ENCODE results near the gene MTMR2.
A peak's percentile ranks its signal among the peaks of the same experiment; 100 is the strongest.
"Not testable (repeated sequence)": the region's sequence is repeated elsewhere in the genome, so short reads cannot be mapped to it uniquely, and the experiment has no call there.

Gene MTMR2

DNA sequence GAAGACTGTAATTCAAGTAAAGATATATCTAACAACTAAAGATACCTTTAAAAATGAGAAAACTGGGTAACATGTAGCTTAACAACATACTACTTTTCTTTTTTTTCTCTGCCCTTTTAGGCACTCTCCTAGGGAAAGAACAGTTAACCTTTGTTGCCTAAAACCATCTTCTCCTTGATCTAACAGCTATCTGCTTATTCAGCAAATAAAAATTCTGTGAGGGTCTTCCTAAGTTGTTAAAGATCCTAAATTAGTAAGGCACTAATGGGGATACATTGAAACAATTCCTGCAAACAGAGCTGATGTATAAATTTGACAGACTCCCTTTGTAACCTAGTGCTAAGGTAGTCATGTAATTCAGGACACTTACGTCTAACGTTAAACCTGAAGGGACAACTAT is 39.1 kb downstream of the MTMR2 start:
- no peak for DNase-seq (ENCODE audit: low read depth in 2 of 2)

GRCh38 chr11:95884376-95884775 is 39.5 kb downstream of the MTMR2 start:
- DNase-seq (ENCODE audit: low read depth in 2 of 2): no peak

- no peak for DNase-seq (ENCODE audit: low read depth in 2 of 2)
These were observed 40.5 kb downstream of the MTMR2 start for GRCh38 chr11:95883381-95883780.

DNA sequence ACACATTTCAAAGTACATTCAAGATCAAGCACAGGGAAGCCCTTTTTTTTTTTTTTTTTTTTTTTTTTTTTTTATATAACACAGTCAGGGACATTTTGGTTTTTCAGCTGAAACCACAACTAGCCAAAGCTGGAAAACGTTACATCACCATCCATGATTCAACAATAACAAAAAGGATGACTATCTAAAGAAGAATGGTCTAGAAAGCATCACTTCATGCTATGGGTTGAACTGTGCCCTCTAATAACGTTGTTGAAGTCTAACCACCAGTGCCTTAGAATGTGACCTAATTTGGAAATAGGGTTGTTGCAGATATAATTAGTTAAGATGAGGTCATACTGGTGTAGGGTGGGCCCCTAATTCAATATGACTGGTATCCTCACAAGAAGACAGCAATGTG is 46.6 kb downstream of the MTMR2 start:
- DNase-seq (ENCODE audit: low read depth in 2 of 2): no peak

- DNase-seq (ENCODE audit: low read depth in 2 of 2): not testable (repeated sequence)
These were observed 53.0 kb downstream of the MTMR2 start for GRCh38 chr11:95870877-95871276.

- DNase-seq (ENCODE audit: low read depth in 2 of 2): no peak
These were observed 56.8 kb downstream of the MTMR2 start for GRCh38 chr11:95867105-95867504.

GRCh38 chr11:95863486-95864140 is 60.3 kb downstream of the MTMR2 start:
- no peak for DNase-seq (ENCODE audit: low read depth in 2 of 2)

DNA sequence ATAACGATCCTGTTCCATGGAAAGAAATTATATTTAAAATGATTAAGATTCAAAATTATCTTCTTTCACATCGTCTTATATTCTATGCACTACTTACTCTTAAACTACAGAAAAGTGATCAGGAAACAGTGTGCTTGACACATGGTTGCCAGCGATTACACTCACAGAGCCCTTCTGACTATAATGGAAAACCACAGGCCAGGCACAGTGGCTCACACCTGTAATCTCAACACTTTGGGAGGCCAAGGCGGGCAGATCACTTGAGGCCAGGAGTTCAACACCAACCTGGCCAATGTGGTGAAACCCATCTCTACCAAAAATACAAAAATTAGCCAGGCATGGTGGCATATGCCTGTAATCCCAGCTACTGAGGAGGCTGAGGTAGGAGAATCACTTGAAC is 63.9 kb downstream of the MTMR2 start:
- not testable (repeated sequence) for DNase-seq (ENCODE audit: low read depth in 2 of 2)

DNA sequence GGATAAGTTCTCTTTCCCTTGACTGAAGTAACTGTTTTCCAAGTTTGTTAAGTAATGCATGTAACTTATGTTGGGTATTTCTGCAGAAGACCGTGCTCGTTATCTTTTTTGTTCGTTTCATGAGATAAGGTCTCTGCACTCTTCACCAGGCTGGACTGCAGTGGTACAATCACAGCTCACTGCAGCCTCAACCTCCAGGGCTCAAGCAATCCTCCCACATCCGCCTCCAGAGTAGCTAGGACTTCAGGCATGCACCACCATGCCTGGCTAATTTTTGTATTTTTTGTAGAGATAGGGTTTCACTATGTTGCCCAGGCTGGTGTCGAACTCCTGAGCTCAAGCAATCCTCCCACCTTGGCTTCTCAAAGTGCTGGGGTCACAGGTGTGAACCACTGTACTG is 69.5 kb downstream of the MTMR2 start:
- DNase-seq (ENCODE audit: low read depth in 2 of 2): not testable (repeated sequence)

DNA sequence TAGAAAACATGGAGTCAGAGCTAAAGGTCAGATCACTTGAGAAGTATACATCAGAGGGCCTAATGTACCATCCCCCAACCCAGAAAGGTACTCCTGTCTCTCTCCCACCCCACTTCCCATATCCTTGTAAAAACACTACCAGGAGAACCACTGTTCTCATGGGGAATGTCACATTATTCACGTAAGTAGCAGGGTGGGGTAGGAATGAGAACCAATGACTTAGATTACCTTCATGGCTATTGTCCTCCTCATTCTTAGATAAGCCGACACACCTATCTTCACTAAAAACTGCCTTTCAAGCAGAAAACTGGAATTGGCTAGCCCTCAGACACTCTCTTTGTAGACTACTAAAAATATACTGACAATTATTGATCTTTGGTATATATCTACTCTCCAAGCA is 70.0 kb downstream of the MTMR2 start:
- no peak for DNase-seq (ENCODE audit: low read depth in 2 of 2)

- DNase-seq (ENCODE audit: low read depth in 2 of 2): no peak
These were observed 70.8 kb downstream of the MTMR2 start for GRCh38 chr11:95853138-95853537.

GRCh38 chr11:95850137-95850536 is 73.8 kb downstream of the MTMR2 start:
- DNase-seq (ENCODE audit: low read depth in 2 of 2): no peak

- DNase-seq (ENCODE audit: low read depth in 2 of 2): peak in 1 of 2 donors; percentile 15
These were observed 74.7 kb downstream of the MTMR2 start for GRCh38 chr11:95849087-95849825.

DNA sequence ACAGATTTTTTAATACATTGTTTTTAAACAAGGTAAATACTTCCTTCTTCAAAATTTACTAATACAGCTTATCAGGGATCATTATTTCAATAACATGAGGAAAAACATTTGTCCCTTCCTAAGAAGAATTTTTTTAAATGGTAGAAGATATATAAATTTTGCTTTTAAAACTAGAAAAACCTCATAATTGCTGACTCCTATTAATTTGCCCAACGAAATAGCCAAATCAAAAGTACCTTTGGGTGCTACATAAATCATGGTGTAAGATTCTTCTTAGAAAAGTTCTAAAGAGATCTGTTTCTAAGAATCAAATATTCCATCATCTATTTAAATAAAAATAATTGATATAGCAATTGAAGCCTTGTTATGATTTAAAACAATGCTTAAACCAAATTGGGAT is 78.7 kb downstream of the MTMR2 start:
- DNase-seq (ENCODE audit: low read depth in 2 of 2): no peak

- peak; percentile 11 to 25 for DNase-seq (ENCODE audit: low read depth in 2 of 2)
These were observed 88.0 kb downstream of the MTMR2 start for GRCh38 chr11:95835768-95836488.

DNA sequence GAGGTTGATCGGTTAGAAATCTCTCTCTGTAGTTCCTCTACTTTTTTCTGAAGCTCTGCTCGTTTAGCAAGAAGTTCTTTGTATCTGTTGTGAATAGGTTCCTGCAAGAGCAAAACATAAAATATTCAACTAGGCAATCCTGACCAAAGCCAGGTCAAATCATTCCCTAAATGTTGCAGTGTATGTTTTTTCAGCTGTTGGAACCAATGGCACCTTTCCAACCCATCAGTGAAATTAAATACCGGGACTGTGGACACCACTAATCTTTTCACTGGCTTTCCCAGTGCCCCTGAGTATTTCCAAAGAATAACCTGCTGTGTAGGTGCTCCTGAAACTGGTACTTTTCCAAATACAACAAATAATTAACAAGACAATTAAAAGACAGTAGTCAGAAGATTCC is 88.6 kb downstream of the MTMR2 start:
- DNase-seq (ENCODE audit: low read depth in 2 of 2): no peak

DNA sequence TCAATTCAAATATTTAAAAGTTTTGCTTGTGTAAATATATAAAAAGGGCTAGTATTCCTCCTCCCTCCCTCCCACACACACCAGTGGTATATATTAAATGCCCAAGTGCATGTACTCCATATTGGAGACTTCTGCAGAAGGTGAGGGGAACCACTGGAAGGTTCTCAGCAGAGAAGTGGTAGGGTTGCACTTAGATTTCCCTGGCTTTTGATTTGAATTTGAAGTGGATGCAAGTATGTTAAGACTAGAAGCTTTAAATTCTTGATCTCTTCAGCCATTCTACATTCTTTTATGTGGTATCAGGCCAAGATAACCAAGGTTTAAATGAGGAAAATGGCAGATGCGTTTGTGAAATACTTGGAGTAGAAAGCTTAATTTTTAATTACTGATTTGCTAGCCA is 90.5 kb downstream of the MTMR2 start:
- DNase-seq (ENCODE audit: low read depth in 2 of 2): no peak

GRCh38 chr11:95832763-95833162 is 91.1 kb downstream of the MTMR2 start:
- no peak for DNase-seq (ENCODE audit: low read depth in 2 of 2)

GRCh38 chr11:95831198-95831883 is 92.6 kb downstream of the MTMR2 start:
- no peak for DNase-seq (ENCODE audit: low read depth in 2 of 2)

DNA sequence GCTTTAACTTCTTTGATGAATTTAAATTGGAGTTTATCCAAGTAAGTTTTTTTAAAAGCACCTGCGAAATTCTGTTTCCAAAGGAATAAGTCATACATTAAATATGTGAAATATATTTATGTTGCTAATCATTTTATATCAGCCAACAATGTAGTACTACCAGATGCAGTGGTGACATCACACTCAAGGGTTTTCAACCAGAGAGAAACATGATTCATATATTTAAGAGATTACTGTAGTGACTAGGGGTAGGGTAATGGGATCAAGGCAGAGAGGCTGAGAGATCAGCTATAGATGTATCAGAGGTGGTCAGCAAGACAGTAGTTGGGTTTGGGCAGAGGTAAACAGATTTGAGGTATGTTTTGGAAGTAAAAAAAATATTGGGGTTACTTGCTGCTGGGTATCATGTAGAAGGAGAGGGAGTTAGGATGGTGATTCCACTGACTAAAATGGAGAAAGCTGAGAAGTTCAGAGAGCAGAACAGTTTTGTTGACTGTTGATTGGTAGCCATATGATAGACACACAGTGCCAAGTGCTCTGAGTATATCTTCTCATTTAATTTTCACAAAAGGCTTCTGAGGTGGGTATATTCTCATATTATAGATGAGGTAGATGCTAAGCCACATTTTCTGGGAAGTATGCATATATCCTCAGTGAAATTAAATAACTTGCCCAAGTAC is 94.2 kb downstream of the MTMR2 start:
- no peak for DNase-seq (ENCODE audit: low read depth in 2 of 2)

- no peak for DNase-seq (ENCODE audit: low read depth in 2 of 2)
These were observed 96.2 kb downstream of the MTMR2 start for GRCh38 chr11:95827696-95828095.

DNA sequence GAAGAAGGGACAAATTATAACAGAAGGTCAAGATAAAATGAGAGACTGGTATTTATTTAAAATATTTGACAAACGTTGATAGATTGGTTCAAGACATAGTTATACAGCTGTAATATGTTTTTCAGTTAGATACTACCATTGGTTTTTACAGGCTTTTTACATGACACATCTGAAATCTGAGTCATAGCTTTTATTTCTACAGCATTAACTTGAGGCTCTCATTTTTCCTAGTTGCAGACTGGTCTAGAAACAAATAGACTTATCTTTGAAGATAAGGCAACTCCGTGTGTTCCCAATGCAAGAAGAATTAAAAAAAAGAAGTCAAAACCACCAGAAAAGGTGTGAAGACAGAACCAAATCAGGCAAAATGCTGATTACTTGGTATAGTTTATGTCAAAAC is 102.3 kb downstream of the MTMR2 start:
- no peak for DNase-seq (ENCODE audit: low read depth in 2 of 2)
